Sigmoid colon (tissue), 7 donors: ENCODE measurements around the gene ACSL1. TPM values are rescaled to one million over a fixed set of nuclear protein-coding genes. Genes with fewer than 3 reads are reported as not detected.

Experiments
- DNase-seq: peaks from one replicate; pipeline ENCODE4 v3.0.0-alpha.2; 2019
- H3K27ac ChIP-seq, 4 donors: fragments of 200-600 bp; sonication (generic); one replicate each; pipeline ENCODE4 v1.5.1; 2016 to 2019; ENCODE audit warnings: mild to moderate bottlenecking in 1 of 4
- H3K27me3 ChIP-seq, 3 donors: fragments of 200-600 bp; sonication (generic); one replicate each; pipeline ENCODE4 v1.5.1; 2019; ENCODE audit warnings: mild to moderate bottlenecking in 1 of 3
- H3K36me3 ChIP-seq, 4 donors: fragments of 200-600 bp; sonication (generic); one replicate each; pipeline ENCODE4 v1.5.1; 2016 to 2019
- H3K4me1 ChIP-seq, 4 donors: fragments of 200-600 bp; sonication (generic); one replicate each; pipeline ENCODE4 v1.5.1; 2017 to 2019
- H3K4me3 ChIP-seq, 4 donors: fragments of 200-600 bp; sonication (generic); one replicate each; pipeline ENCODE4 v1.5.1; 2017 to 2019; ENCODE audit warnings: mild to moderate bottlenecking in 2 of 4, moderate library complexity in 1 of 4
- H3K9me3 ChIP-seq, 4 donors: fragments of 200-600 bp in 3 of 4; sonication (generic) in 3 of 4; one replicate each; pipeline versions ENCODE4 v1.5.1 to v1.6.1; 2013 to 2019
- CTCF ChIP-seq, 4 experiments: fragments of 450-650 bp in 3 of 4; fragments of 200-600 bp in 1 of 4; IDR thresholded peaks; one replicate each; pipeline ENCODE4 v1.5.1; 2016 to 2019; ENCODE audit warnings: antibody characterized with exemption in 4 of 4, mild to moderate bottlenecking in 3 of 4, moderate library complexity in 2 of 4
- EP300 ChIP-seq, 4 donors: sonication (generic); formaldehyde crosslinking; IDR thresholded peaks; one replicate each; pipeline ENCODE4 v1.6.1; 2017; ENCODE audit warnings: antibody characterized with exemption in 4 of 4
- POLR2A ChIP-seq, 2 donors: fragments of 450-650 bp; IDR thresholded peaks; one replicate each; pipeline ENCODE4 v1.6.1; 2016; ENCODE audit warnings: antibody characterized with exemption in 2 of 2, mild to moderate bottlenecking in 2 of 2, moderate library complexity in 2 of 2
- POLR2AphosphoS5 ChIP-seq, 4 donors: sonication (generic); formaldehyde crosslinking; IDR thresholded peaks; one replicate each; pipeline ENCODE4 v1.6.1; 2017; ENCODE audit warnings: antibody characterized with exemption in 4 of 4
- WGBS, 2 donors: extraction: QIAGEN DNeasy Blood & Tissue Kit; methylation state at CpG; one replicate each; pipeline ENCODE4 v1.1.7; 2013; 5-methylcytosine and 5-hydroxymethylcytosine counted together
- intact Hi-C: fragments of 100-400 bp; cut with DNase I; formaldehyde crosslinking; loops from one replicate; pipeline ENCODE4 v1.15.1; 2023
- polyA plus RNA-seq, 3 donors: library from polyadenylated mRNA; stranded (reverse); fragments of 200-250 nt; gene quantifications; one replicate each; pipeline ENCODE4 v1.2.3, GENCODE V29; 2013
- total RNA-seq, 4 donors: library from RNA; depleted of rRNA; stranded (reverse); fragments of >200 nt; gene quantifications; one replicate each; pipeline ENCODE4 v1.1.0, GENCODE V29; 2016
- donor health status: healthy with polysubstance abuse.
- donor health status: Bipolar disorder and iron deficiency.
- donor health status: healthy.

ACSL1 gene
- total and polyA plus RNA-seq, 7 donors, result 31.7 to 121 (median 57.1) TPM

DNA sequence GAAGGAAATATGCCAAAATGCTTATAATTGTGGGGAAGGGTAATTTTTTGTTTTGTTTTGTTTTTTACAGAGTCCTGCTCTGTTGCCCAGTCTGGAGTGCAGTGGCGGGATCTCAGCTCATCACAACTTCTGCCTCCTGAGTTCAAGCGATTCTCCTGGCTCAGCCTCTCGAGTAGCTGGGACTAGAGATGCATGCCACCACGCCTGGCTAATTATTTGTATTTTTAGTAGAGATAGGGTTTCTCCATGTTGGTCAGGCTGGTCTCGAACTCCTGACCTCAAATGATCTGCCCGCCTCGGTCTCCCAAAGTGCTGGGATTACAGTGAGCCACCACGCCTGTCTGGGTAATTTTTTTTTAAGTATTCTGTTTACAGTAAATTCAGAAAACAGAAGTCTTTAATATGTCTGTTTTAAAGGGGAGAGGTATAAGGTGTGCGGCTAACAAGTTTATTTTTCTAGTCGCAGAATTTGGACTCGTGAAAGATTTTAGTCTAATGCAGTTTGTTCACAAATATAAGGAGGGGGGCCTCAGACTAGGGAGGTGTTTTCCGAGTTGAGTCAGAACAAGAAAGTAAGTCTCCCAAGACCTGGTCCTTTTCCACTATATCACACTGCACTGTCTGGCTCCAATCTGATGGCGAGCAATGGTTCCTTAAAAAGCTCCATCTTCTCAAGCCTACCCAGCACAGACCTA, 1.5 kb downstream of the ACSL1 start:
- TF ChIP-seq POLR2AphosphoS5 (IDR thresholded peaks at IDR 0.05) (no peak), POLR2A (IDR thresholded peaks at IDR 0.05) (no peak), CTCF (IDR thresholded peaks at IDR 0.05) (no peak), EP300 (IDR thresholded peaks at IDR 0.05) (no peak)
- Histone ChIP-seq H3K27me3 (no peaks in the 10 kb centered on the region), H3K4me3 (peak overlapping the region in 3 of 4 donors; percentile 56 to 88 (median 74)), H3K4me1 (peaks cover 0 to 22% (median 10%) of the 10 kb centered on the region in 4 donors), H3K9me3 (no peaks in the 10 kb centered on the region), H3K36me3 (no peaks in the 10 kb centered on the region), H3K27ac (peak overlapping the region in 2 of 4 donors; percentile 82 to 87)
- intact Hi-C loops, result loop anchor here (10.0 kb wide), 1 partner anchor 381 kb away; the partner anchor contains the start of genes CFAP97 and SNX25
- WGBS, 2 donors, result 82 to 87% methylated on average over 13 of the region's 13 CpGs
- no peak for DNase-seq

DNA sequence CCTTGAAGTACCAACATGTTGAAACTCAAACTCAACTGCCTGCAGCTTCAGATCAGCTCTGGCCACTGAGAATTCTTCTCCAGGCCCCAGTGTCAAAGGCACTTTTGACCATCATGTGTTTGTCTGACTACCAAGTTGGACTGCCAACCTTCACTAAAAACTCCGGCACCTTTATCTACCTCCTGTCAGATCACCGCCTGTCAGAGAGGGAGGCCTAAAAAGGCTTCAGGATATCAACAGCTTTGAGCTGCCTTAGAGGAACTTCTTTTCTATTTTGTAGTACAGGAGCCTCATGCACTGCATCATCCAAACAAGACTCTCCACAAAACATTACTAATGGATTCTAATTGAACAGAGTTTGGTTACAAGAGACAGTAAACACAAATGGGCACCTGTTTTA, 2.8 kb downstream of the ACSL1 start:
- Histone ChIP-seq H3K9me3 (no peaks in the 10 kb centered on the region), H3K27me3 (no peaks in the 10 kb centered on the region), H3K4me1 (peaks cover 0 to 24% (median 10%) of the 10 kb centered on the region in 4 donors), H3K27ac (no peak overlapping the region), H3K4me3 (peak overlapping the region in 1 of 4 donors; percentile 88), H3K36me3 (no peaks in the 10 kb centered on the region)
- intact Hi-C loops, result loop anchor here (10.0 kb wide), 1 partner anchor 382 kb away; the partner anchor contains the start of genes CFAP97 and SNX25
- DNase-seq, result no peak
- WGBS, 2 donors, result 96 to 99% methylated on average over 2 of the region's 2 CpGs
- TF ChIP-seq POLR2AphosphoS5 (IDR thresholded peaks at IDR 0.05) (no peak), CTCF (IDR thresholded peaks at IDR 0.05) (no peak), EP300 (IDR thresholded peaks at IDR 0.05) (no peak), POLR2A (IDR thresholded peaks at IDR 0.05) (no peak)

- no peaks in the 10 kb centered on the region for H3K36me3 ChIP-seq
- DNase-seq, result no peak
- H3K9me3 ChIP-seq, result no peaks in the 10 kb centered on the region
- H3K4me1 ChIP-seq, result peaks cover 0 to 30% (median 13%) of the 10 kb centered on the region in 4 donors
- TF ChIP-seq EP300 (IDR thresholded peaks at IDR 0.05) (no peak), CTCF (IDR thresholded peaks at IDR 0.05) (no peak), POLR2A (IDR thresholded peaks at IDR 0.05) (no peak), POLR2AphosphoS5 (IDR thresholded peaks at IDR 0.05) (no peak)
- H3K4me3 ChIP-seq, result no peak overlapping the region
- WGBS, 2 donors, result 96% methylated on average over 9 of the region's 9 CpGs
- H3K27me3 ChIP-seq, result no peaks in the 10 kb centered on the region
- intact Hi-C loops, result loop anchor here (10.0 kb wide), 1 partner anchor 382 kb away; the partner anchor contains the start of genes CFAP97 and SNX25
- no peak overlapping the region for H3K27ac ChIP-seq
These were observed 3.4 kb downstream of the ACSL1 start for GRCh38 chr4:184822356-184822755.

DNA sequence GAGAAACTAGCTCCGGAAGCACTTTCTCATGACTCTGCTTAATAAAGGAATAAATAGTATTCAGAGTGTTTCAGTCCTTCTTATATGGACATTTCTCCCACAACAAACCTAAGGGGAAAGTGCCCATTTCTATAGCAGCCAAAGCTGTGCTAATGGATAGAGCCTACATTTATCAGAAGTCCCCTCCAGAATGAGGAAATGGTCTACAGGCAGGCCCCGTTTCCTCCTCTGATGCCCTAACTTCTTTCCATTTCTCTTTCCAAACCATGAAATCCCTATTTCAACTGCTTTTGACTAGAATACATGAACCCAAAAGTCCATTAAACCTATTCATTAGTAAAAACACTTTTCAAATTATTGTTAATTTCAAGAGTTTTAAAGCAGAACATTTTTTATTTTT, 4.5 kb downstream of the ACSL1 start:
- Histone ChIP-seq H3K4me1 (peaks cover 0 to 24% (median 10%) of the 10 kb centered on the region in 4 donors), H3K27ac (peak overlapping the region in 1 of 4 donors; percentile 13), H3K4me3 (no peak overlapping the region), H3K36me3 (no peaks in the 10 kb centered on the region), H3K27me3 (no peaks in the 10 kb centered on the region), H3K9me3 (no peaks in the 10 kb centered on the region)
- WGBS, 2 donors, result 83 to 94% methylated on average over 2 of the region's 2 CpGs
- intact Hi-C loops, result loop anchor here (10.0 kb wide), 1 partner anchor 384 kb away; the partner anchor contains the start of genes CFAP97 and SNX25
- no peak for TF ChIP-seq POLR2AphosphoS5 (IDR thresholded peaks at IDR 0.05)
- DNase-seq, result no peak

DNA sequence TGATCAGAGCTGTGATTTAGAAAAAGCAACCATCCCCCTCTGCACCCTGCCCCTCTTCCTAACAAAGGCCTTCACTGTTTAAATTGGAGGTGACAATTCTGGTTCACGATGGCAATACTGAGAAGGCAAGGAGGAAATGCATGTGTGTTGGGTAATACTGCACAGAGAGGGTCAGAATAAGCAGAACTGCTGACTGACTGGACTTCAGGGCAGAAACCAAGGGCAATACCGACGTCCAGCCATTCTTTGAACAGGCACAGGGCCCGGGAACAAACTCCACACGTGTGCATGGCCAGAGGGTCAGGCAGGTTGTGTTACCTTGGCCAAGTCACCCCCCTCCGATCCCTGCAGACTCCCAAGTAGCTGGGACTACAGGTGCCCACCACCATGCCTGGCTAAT, 6.0 kb downstream of the ACSL1 start:
- H3K27me3 ChIP-seq, result no peaks in the 10 kb centered on the region
- 79 to 87% methylated on average over 6 of the region's 6 CpGs for WGBS, 2 donors
- H3K4me1 ChIP-seq, result peaks cover 0 to 30% (median 16%) of the 10 kb centered on the region in 4 donors
- peak overlapping the region in 1 of 4 donors; percentile 13 for H3K27ac ChIP-seq
- no peak overlapping the region for H3K4me3 ChIP-seq
- no peaks in the 10 kb centered on the region for H3K9me3 ChIP-seq
- no peak for TF ChIP-seq EP300 (IDR thresholded peaks at IDR 0.05)
- TF ChIP-seq POLR2AphosphoS5 (IDR thresholded peaks at IDR 0.05), result peak in 1 of 4 donors; percentile 17
- no peak for TF ChIP-seq CTCF (IDR thresholded peaks at IDR 0.05)
- no peak for TF ChIP-seq POLR2A (IDR thresholded peaks at IDR 0.05)
- DNase-seq, result no peak
- no peaks in the 10 kb centered on the region for H3K36me3 ChIP-seq
- intact Hi-C loops, result loop anchor here (10.0 kb wide), 1 partner anchor 385 kb away; the partner anchor contains the start of genes CFAP97 and SNX25
